ENCODE measurements around the gene ADTRP. TPM values are rescaled to one million over a fixed set of nuclear protein-coding genes. Genes with fewer than 3 reads are reported as not detected.

Gene ADTRP, protein sequence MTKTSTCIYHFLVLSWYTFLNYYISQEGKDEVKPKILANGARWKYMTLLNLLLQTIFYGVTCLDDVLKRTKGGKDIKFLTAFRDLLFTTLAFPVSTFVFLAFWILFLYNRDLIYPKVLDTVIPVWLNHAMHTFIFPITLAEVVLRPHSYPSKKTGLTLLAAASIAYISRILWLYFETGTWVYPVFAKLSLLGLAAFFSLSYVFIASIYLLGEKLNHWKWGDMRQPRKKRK
- total RNA-seq (2022) (3.0 and 5.2 TPM in 2 replicates), Bru-seq, nascent RNA (percentile 34 among the genes with signal in this experiment), BruChase-seq, experiment 1, labeled RNA remaining after a 2-hour chase (percentile 43 among the genes with signal in this experiment), BruChase-seq, experiment 2, labeled RNA remaining after a 6-hour chase (percentile 42 among the genes with signal in this experiment)
- long read RNA-seq, partial matches to known transcripts, result 0 of 3 reads
- long read RNA-seq, other reads (novel, unspliced or antisense), result 3 of 3 reads

DNA sequence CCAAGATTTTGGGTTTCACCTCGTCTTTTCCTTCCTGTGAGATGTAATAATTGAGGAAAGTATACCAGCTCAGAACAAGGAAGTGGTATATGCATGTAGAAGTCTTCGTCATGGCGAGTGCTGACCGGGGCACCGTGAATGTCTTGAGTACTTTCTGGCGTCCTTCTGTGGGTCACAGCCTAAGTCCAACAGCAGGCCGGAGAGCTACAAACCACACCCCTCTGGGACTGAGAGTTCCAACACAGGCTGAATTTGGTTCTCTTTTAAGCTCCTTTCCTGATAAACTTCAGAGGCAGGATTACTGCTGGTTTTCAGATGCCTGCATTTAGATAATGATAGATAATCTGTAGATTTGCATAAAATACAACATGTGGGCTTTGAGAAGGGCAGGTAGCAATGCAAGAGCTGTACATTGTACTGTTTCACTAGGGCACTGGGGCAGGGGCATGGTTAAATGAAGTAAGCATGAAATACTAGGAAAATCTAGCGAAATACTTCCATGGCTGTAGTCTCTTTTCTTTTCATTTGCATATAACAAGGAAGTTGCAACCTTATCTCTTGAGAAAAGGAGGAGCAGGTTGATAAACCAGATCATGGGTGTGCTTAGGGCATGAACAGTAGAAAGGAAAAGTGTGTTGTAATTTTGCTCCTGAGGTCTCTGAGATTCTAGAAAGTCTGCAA, at the start of gene ADTRP:
Gene ADTRP (minus strand): TSS at position 156 of the 681 bp plus-strand sequence. CDS start 44 bp downstream, at position 112.
- CTCF ChIA-PET, result interaction anchor here (1.0 kb wide), 1 partner anchor 12 kb away, joined by 3 read pairs; no protein-coding TSS in a partner anchor
- no peaks in the 10 kb centered on the region for H3K36me3 ChIP-seq (ENCODE audit: control insufficient read depth, insufficient read depth, low read length)
- intact Hi-C loops (cut with micrococcal nuclease; ENCODE audit: unreplicated experiment), result no loop called here

GRCh38 chr6:11826779-11827178, 48.2 kb upstream of the ADTRP start:
- Mint-ChIP-seq H3K27ac (ENCODE audit: unreplicated experiment) (no peak overlapping the region), H3K9me3 (ENCODE audit: unreplicated experiment) (no peaks in the 10 kb centered on the region), H3K4me3 (ENCODE audit: unreplicated experiment) (no peak overlapping the region), H3K4me1 (ENCODE audit: low read depth, unreplicated experiment) (peaks cover 6% of the 10 kb centered on the region), H3K27me3 (ENCODE audit: insufficient read depth, unreplicated experiment) (no peaks in the 10 kb centered on the region), H3K36me3 (ENCODE audit: insufficient read depth, unreplicated experiment) (no peaks in the 10 kb centered on the region)
- POLR2A ChIA-PET, result no interaction called here
- no peaks in the 10 kb centered on the region for H3K27me3 ChIP-seq (replicated peaks; ENCODE audit: control insufficient read depth, insufficient read depth, low read length)
- no peak overlapping the region for H3K4me3 ChIP-seq (ENCODE audit: low read depth, low read length)
- CTCF ChIA-PET, result no interaction called here
- H3K4me1 ChIP-seq, result no peaks in the 10 kb centered on the region
- DNase-seq, result no peak
- intact Hi-C loops (cut with micrococcal nuclease; ENCODE audit: unreplicated experiment), result no loop called here
- TF ChIP-seq, protein P1, sequence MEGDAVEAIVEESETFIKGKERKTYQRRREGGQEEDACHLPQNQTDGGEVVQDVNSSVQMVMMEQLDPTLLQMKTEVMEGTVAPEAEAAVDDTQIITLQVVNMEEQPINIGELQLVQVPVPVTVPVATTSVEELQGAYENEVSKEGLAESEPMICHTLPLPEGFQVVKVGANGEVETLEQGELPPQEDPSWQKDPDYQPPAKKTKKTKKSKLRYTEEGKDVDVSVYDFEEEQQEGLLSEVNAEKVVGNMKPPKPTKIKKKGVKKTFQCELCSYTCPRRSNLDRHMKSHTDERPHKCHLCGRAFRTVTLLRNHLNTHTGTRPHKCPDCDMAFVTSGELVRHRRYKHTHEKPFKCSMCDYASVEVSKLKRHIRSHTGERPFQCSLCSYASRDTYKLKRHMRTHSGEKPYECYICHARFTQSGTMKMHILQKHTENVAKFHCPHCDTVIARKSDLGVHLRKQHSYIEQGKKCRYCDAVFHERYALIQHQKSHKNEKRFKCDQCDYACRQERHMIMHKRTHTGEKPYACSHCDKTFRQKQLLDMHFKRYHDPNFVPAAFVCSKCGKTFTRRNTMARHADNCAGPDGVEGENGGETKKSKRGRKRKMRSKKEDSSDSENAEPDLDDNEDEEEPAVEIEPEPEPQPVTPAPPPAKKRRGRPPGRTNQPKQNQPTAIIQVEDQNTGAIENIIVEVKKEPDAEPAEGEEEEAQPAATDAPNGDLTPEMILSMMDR (IDR thresholded peaks at IDR 0.05; ENCODE audit: insufficient read depth in 1 of 2, low read depth in 1 of 2, low read length in 1 of 2, severe bottlenecking in 1 of 2, unreplicated experiment in 1 of 2), result no peak
- BruUV-seq (replicated peaks), result no TSS peak
- no peaks in the 10 kb centered on the region for H3K36me3 ChIP-seq (ENCODE audit: control insufficient read depth, insufficient read depth, low read length)
- H3K9me3 ChIP-seq, result no peaks in the 10 kb centered on the region

More for the DNA sequence above, at the start of gene ADTRP:
- no TSS peak for BruUV-seq (replicated peaks)
- Histone ChIP-seq H3K4me1 (peaks cover 20% of the 10 kb centered on the region), H3K9me3 (no peaks in the 10 kb centered on the region), H3K27me3 (replicated peaks; ENCODE audit: control insufficient read depth, insufficient read depth, low read length) (no peaks in the 10 kb centered on the region), H3K4me3 (ENCODE audit: low read depth, low read length) (no peak within 1 kb of the TSS)
- POLR2A ChIA-PET, result no interaction called here
- H3K27ac Mint-ChIP-seq (ENCODE audit: unreplicated experiment), result peak within 1 kb of the TSS; percentile 33
- peaks cover 11% of the 10 kb centered on the region for H3K9me3 Mint-ChIP-seq (ENCODE audit: unreplicated experiment)
- H3K4me3 Mint-ChIP-seq (ENCODE audit: unreplicated experiment), result peak within 1 kb of the TSS; percentile 5
- H3K4me1 Mint-ChIP-seq (ENCODE audit: low read depth, unreplicated experiment), result peaks cover 18% of the 10 kb centered on the region
- peak; percentile 36 to 55 for DNase-seq
- peaks cover 5% of the 10 kb centered on the region for H3K36me3 Mint-ChIP-seq (ENCODE audit: insufficient read depth, unreplicated experiment)
- no peaks in the 10 kb centered on the region for H3K27me3 Mint-ChIP-seq (ENCODE audit: insufficient read depth, unreplicated experiment)
- TF ChIP-seq, protein P1 (IDR thresholded peaks at IDR 0.05; ENCODE audit: insufficient read depth in 1 of 2, low read depth in 1 of 2, low read length in 1 of 2, severe bottlenecking in 1 of 2, unreplicated experiment in 1 of 2), result no peak

GRCh38 chr6:11824986-11825385, 46.4 kb upstream of the ADTRP start:
- Mint-ChIP-seq H3K27ac (ENCODE audit: unreplicated experiment) (no peak overlapping the region), H3K4me1 (ENCODE audit: low read depth, unreplicated experiment) (peaks cover 6% of the 10 kb centered on the region), H3K27me3 (ENCODE audit: insufficient read depth, unreplicated experiment) (no peaks in the 10 kb centered on the region), H3K9me3 (ENCODE audit: unreplicated experiment) (no peaks in the 10 kb centered on the region), H3K36me3 (ENCODE audit: insufficient read depth, unreplicated experiment) (no peaks in the 10 kb centered on the region), H3K4me3 (ENCODE audit: unreplicated experiment) (no peak overlapping the region)
- Histone ChIP-seq H3K36me3 (ENCODE audit: control insufficient read depth, insufficient read depth, low read length) (no peaks in the 10 kb centered on the region), H3K4me1 (no peaks in the 10 kb centered on the region), H3K9me3 (no peaks in the 10 kb centered on the region), H3K4me3 (ENCODE audit: low read depth, low read length) (no peak overlapping the region), H3K27me3 (replicated peaks; ENCODE audit: control insufficient read depth, insufficient read depth, low read length) (no peaks in the 10 kb centered on the region)
- TF ChIP-seq, protein P1 (IDR thresholded peaks at IDR 0.05; ENCODE audit: insufficient read depth in 1 of 2, low read depth in 1 of 2, low read length in 1 of 2, severe bottlenecking in 1 of 2, unreplicated experiment in 1 of 2), result no peak
- ChIA-PET CTCF (no interaction called here), POLR2A (no interaction called here)
- no TSS peak for BruUV-seq (replicated peaks)
- DNase-seq, result no peak
- intact Hi-C loops (cut with micrococcal nuclease; ENCODE audit: unreplicated experiment), result no loop called here

All from Caco-2 (cell line).